SH-SY5Y (cell line): ENCODE measurements around the gene LRRFIP1.

Experiments used
- GATA2 ChIP-seq: IDR thresholded peaks from 2 replicates; pipeline ENCODE4 v1.6.1; 2011; ENCODE audit warnings: mild to moderate bottlenecking, low read depth, low read length
- GATA3 ChIP-seq: IDR thresholded peaks from 2 replicates; pipeline ENCODE4 v1.6.1; 2011; ENCODE audit warnings: low read depth, mild to moderate bottlenecking, low read length, moderate library complexity

LRRFIP1 gene

GRCh38 chr2:237627441-237628246 is at the start of gene LRRFIP1:
Gene LRRFIP1 (plus strand): TSS chr2:237627587. CDS start chr2:237627645, 58 bp downstream.
- TF ChIP-seq GATA2 (no peak), GATA3 (no peak)

- TF ChIP-seq GATA3 (no peak), GATA2 (no peak)
These were observed 49.2 kb upstream of the LRRFIP1 start for GRCh38 chr2:237577956-237578870.

- TF ChIP-seq GATA3 (no peak), GATA2 (no peak)
These were observed 46.1 kb upstream of the LRRFIP1 start for GRCh38 chr2:237581326-237581725.

- no peak for TF ChIP-seq GATA2
- TF ChIP-seq GATA3: no peak
These were observed 45.3 kb upstream of the LRRFIP1 start for GRCh38 chr2:237581751-237582746.

GRCh38 chr2:237583385-237584295 is 43.7 kb upstream of the LRRFIP1 start:
- TF ChIP-seq GATA2 (no peak), GATA3 (no peak)

- TF ChIP-seq GATA2 (no peak), GATA3 (no peak)
These were observed 41.7 kb upstream of the LRRFIP1 start for GRCh38 chr2:237585590-237586221.

GRCh38 chr2:237588044-237588696 is 39.2 kb upstream of the LRRFIP1 start:
- no peak for TF ChIP-seq GATA3
- TF ChIP-seq GATA2: no peak

- no peak for TF ChIP-seq GATA3
These were observed 36.9 kb upstream of the LRRFIP1 start, which contains the start of gene RAB17 for GRCh38 chr2:237590272-237591140. Gene RAB17 (minus strand): TSS chr2:237590734. CDS start chr2:237586154, 4,580 bp downstream.

GRCh38 chr2:237591141-237591881 is 36.1 kb upstream of the LRRFIP1 start:
- TF ChIP-seq GATA2 (no peak), GATA3 (no peak)

- TF ChIP-seq GATA3: no peak
- TF ChIP-seq GATA2: no peak
These were observed 34.9 kb upstream of the LRRFIP1 start for GRCh38 chr2:237592425-237592980.
